Erythroblast (primary cell): ENCODE data around the gene TEX2.

Experiments used
- GATA1 ChIP-seq: IDR thresholded peaks from 2 replicates; pipeline ENCODE4 v1.6.1; 2011; ENCODE audit warnings: low read depth, mild to moderate bottlenecking, control low read depth, low read length, moderate library complexity
- POLR2A ChIP-seq: IDR thresholded peaks from 2 replicates; pipeline ENCODE4 v1.6.1; 2011; ENCODE audit warnings: mild to moderate bottlenecking, low read length

- no peak for TF ChIP-seq POLR2A
- TF ChIP-seq GATA1, result no peak
Measured at GRCh38 chr17:64165347-64165746, 97.7 kb downstream of the TEX2 start.
